IPS-20b (cell line): Measurements from ENCODE around the gene WBP1.
"Not testable (repeated sequence)": the region's sequence is repeated elsewhere in the genome, so short reads cannot be mapped to it uniquely, and the experiment has no call there.

Experiments used
- H3K27ac ChIP-seq: one replicate; pipeline ENCODE4 v1.5.1; 2013; ENCODE audit warnings: low read length
- H3K27me3 ChIP-seq: 2 replicates; pipeline ENCODE4 v1.6.1; 2013; ENCODE audit warnings: mild to moderate bottlenecking, low read length, inconsistent platforms; ENCODE audit not compliant: insufficient read depth
- H3K36me3 ChIP-seq: 2 replicates; pipeline ENCODE4 v1.6.1; 2013; ENCODE audit warnings: low read depth, mild to moderate bottlenecking, inconsistent platforms, low read length, moderate library complexity; ENCODE audit not compliant: insufficient read depth
- H3K4me1 ChIP-seq: 2 replicates; pipeline ENCODE4 v1.6.1; 2013; ENCODE audit warnings: mild to moderate bottlenecking, control low read depth, inconsistent platforms, low read length, moderate library complexity; ENCODE audit not compliant: insufficient read depth
- H3K4me3 ChIP-seq: 2 replicates; pipeline ENCODE4 v1.5.1; 2013; ENCODE audit warnings: mild to moderate bottlenecking, low read length, inconsistent platforms
- H3K9ac ChIP-seq: 2 replicates; pipeline ENCODE4 v1.6.1; 2013; ENCODE audit warnings: low read depth, mild to moderate bottlenecking, inconsistent platforms, low read length, moderate library complexity
- H3K9me3 ChIP-seq: 2 replicates; pipeline ENCODE4 v1.6.1; 2013; ENCODE audit warnings: mild to moderate bottlenecking, low read depth, low read length, inconsistent platforms; ENCODE audit not compliant: insufficient read depth

WBP1 gene

DNA sequence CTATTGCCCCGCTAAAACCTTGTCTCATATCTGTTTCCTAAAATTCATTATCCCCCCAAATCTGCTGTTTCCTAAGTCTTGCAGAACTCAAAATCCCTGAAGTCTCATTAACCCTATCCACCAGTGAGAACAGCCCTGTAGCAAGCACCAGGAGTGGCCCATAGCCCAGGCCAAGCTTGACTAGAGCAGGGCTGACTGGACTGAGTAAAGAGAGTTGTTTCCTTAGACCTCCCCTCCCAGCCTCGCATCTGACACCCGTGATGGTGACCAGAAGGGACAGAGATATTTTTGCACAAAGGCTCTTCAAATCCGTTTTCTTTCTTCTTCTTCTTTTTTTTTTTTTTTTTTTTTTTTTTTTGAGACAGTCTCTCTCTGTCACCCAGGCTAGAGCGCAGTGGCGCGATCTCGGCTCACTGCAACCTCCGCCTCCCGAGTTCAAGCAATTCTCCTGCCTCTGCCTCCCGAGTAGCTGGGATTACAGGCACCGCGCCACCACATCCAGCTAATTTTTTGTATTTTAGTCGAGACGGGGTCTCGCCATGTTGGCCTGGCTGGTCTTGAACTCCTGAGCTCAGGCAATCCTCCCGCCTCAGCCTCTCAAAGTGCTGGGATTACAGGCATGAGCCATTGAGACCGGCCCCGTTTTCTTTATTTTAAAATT, 37.7 kb upstream of the WBP1 start:
- H3K4me1 ChIP-seq = not testable (repeated sequence)

DNA sequence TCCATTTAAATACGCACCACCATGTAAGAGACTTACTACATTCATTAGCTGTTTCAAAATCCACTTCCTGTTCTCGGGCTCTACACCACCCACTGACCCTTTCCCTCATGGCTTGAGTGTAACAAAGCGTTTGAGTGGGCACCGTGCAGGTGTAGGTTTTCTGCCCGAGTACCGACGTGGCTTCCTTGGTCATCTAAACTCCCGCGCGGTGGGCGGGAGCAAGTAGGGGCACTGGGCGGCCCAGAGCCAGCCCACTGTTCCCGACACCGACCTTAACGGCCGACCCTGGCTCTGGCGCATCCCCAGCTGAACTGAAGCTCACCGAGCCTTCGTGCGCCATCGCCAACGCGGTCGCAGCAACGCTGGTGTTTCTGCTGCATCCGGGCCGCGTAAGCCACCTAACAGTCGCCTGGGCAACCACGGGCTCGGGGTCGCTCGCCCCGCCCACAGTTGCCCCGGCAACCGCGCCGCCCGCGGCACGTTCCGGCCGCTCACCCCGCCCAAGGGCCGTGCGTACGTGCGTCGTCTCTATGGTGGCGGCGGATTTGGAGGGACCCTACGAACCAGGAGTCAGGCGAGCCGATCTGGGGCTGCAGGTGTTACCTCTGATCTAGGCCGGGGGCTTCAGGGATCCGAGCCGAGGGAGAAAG, 36.9 kb upstream of the WBP1 start, which contains the start of the genes C2orf81 and WDR54:
Gene C2orf81, minus strand, starts transcription at position 399 of the 650 bp plus-strand sequence. Its CDS starts 59 bp downstream, at position 340.
Gene WDR54, plus strand, starts transcription at position 510 of the 650 bp plus-strand sequence. CDS start 424 bp downstream, outside the sequence.
- H3K36me3 ChIP-seq = peaks cover 17% of the 10 kb centered on the region
- H3K27me3 ChIP-seq = peaks cover 31% of the 10 kb centered on the region
- peak within 1 kb of the TSS; percentile 19 for H3K27ac ChIP-seq
- H3K9me3 ChIP-seq = no peaks in the 10 kb centered on the region
- H3K4me3 ChIP-seq = peak within 1 kb of the TSS; percentile 92
- peak within 1 kb of the TSS; percentile 89; the same call in 1 of the 2 replicates for H3K9ac ChIP-seq
- H3K4me1 ChIP-seq = no peaks in the 10 kb centered on the region

More for the DNA sequence above, 37.7 kb upstream of the WBP1 start:
- H3K9me3 ChIP-seq, H3K27ac ChIP-seq, H3K36me3 ChIP-seq: not testable (repeated sequence)
- peak overlapping the region; percentile 92; the same call in 1 of the 2 replicates for H3K4me3 ChIP-seq
- peaks cover 31% of the 10 kb centered on the region for H3K27me3 ChIP-seq
- H3K9ac ChIP-seq = peak overlapping the region; percentile 89; the same call in 1 of the 2 replicates

DNA sequence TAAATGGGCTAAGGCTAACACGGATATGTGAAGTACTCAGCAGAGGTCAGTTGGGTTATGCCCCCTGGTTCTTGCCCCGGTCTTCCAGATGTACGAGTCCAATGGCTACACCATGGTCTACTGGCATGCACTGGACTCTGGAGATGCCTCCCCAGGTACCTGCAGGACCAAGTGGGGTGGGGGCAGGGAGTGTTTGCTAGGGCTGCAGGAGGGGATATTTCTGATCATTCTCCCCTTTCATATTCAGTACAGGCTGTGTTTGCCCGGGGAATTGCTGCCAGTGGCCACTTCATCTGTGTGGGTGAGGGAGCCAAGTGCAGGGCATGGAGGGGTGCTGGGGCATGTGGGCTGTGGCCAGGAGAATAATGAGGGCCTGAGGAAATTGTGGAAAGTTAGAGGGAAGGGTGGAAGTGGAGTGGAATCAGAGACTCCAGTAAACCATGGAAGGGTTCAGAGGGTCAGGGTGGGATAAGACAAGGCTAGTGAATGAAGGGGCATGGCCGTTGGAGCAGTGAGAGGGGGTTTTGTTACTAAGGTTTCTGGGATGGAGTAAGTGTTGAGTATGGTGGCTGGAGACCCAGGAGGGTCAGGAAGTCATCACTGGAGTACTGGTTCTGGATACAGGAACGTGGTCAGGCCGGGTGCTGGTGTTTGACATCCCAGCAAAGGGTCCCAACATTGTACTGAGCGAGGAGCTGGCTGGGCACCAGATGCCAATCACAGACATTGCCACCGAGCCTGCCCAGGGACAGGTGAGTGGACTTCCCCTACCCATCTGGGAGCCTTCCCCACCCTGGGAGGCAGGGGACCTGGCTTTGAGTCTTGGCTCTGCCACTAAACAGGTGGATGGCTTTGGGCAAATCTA, 34.8 kb upstream of the WBP1 start:
- no peak overlapping the region for H3K4me3 ChIP-seq
- H3K36me3 ChIP-seq = peaks cover 38% of the 10 kb centered on the region
- no peak overlapping the region for H3K27ac ChIP-seq
- no peaks in the 10 kb centered on the region for H3K9me3 ChIP-seq
- H3K9ac ChIP-seq = no peak overlapping the region
- no peaks in the 10 kb centered on the region for H3K4me1 ChIP-seq
- peaks cover 31% of the 10 kb centered on the region for H3K27me3 ChIP-seq

DNA sequence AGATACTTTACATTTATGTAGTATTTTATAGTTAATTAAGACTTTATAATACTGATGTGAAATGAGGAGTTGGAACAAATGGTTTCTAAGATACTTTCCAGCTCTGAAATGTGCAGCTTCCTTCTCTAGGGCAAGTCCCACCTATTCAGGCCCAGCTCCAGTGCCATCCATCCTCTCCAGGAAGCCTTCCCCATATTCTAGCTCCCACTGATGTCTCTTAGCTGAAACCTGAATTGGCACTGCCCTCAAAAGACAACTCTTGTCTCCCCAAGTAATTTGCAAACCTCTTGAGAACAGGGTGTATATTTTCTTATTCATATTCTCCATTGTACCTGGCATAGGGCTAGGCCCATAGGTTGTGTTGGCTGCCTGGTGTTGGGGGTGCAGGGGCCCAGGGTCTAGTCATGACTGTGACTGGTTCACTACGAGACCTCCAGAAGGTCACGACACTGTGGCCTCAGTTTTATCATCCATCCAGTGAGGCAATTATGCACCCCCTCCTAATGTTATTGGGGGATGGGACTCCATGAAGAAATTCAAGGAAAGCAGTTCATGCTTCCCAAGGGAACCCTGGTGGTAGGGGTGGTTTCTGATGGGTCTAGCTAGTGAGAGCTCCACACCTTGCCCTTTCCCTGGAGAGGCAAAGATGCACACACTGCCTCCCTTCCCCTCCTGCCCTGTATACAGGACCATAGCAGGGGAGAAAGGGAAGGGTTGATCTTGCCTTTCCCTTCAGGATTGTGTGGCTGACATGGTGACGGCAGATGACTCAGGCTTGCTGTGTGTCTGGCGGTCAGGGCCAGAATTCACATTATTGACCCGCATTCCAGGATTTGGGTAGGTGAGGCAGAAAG, 33.9 kb upstream of the WBP1 start:
- Histone ChIP-seq H3K27ac (no peak overlapping the region), H3K9me3 (no peaks in the 10 kb centered on the region), H3K4me3 (no peak overlapping the region), H3K4me1 (no peaks in the 10 kb centered on the region), H3K9ac (no peak overlapping the region), H3K36me3 (peaks cover 47% of the 10 kb centered on the region), H3K27me3 (peaks cover 31% of the 10 kb centered on the region)

DNA sequence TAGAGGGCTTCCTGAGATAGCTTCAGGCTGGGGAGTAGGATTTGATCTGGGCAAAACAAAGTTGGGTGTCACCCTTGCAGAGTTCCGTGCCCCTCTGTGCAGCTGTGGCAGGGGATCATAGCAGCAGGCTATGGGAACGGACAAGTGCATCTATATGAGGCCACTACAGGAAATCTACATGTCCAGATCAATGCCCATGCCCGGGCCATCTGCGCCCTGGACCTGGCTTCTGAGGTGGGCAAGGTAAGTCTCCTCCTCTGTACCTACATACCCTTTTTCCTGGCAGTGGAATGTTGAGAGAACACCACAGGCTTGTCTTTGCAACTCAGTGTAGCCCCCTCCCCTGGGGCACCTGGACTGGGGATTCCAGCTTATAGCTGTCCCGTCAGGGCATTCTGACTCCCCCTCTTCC, 33.2 kb upstream of the WBP1 start:
- no peaks in the 10 kb centered on the region for H3K9me3 ChIP-seq
- H3K4me1 ChIP-seq = no peaks in the 10 kb centered on the region
- peaks cover 28% of the 10 kb centered on the region for H3K27me3 ChIP-seq
- H3K36me3 ChIP-seq = peaks cover 54% of the 10 kb centered on the region
- no peak overlapping the region for H3K27ac ChIP-seq
- no peak overlapping the region for H3K9ac ChIP-seq
- H3K4me3 ChIP-seq = no peak overlapping the region

DNA sequence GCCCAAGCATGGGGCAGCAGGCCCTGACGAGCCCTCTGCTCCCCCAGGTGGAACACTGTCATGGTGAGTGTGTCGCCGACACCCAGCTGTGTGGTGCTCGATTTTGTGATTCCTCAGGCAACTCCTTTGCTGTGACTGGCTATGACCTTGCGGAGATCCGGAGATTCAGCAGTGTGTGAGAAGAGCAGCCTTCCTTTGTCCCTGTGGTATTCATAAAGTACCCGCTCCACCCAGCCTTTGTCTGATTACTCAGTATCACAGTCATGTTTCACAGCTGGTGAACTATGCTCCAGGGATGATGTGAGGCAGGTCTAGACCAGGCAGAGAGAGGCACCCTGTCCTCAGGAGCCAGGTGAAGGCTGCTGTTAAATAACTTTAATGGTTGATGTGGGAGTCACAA, 32.7 kb upstream of the WBP1 start:
- H3K36me3 ChIP-seq = peaks cover 58% of the 10 kb centered on the region

DNA sequence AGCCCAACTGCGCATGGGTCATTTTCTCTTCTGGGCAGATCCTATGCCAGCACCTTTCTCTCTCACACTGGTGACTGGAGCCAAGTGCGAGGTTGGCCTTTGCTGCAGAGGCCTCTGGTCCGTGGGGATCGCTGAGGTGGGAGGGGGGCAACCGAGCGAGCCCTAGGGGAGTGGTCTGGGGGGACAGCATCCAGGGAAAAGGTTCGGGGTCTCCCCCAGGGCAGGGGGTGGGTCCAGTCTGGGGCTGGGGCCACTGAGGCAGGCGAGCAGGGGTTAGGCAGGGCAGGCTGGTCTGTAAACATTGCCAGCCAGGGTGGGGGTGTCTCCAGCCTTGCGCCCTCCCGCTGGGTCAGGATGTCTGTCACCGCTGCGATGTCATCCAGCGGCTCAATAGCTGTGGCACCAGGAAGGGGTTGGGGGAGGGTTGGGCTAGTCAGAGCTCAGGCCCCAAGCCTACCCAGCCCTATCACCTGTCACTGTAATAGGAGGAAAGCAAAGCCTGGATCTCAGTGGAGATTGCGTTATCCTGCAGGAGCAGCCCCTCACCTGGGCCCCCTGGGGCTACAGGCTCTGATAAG, 32.0 kb upstream of the WBP1 start:
- H3K27ac ChIP-seq = no peak overlapping the region
- no peak overlapping the region for H3K4me3 ChIP-seq
- H3K27me3 ChIP-seq = peaks cover 17% of the 10 kb centered on the region
- no peaks in the 10 kb centered on the region for H3K9me3 ChIP-seq
- H3K4me1 ChIP-seq = no peaks in the 10 kb centered on the region
- H3K9ac ChIP-seq = no peak overlapping the region
- H3K36me3 ChIP-seq = peaks cover 66% of the 10 kb centered on the region

More for the DNA sequence above, 32.7 kb upstream of the WBP1 start:
- Histone ChIP-seq H3K4me1 (no peaks in the 10 kb centered on the region), H3K9me3 (no peaks in the 10 kb centered on the region), H3K4me3 (no peak overlapping the region), H3K9ac (no peak overlapping the region), H3K27ac (no peak overlapping the region), H3K27me3 (peaks cover 23% of the 10 kb centered on the region)

DNA sequence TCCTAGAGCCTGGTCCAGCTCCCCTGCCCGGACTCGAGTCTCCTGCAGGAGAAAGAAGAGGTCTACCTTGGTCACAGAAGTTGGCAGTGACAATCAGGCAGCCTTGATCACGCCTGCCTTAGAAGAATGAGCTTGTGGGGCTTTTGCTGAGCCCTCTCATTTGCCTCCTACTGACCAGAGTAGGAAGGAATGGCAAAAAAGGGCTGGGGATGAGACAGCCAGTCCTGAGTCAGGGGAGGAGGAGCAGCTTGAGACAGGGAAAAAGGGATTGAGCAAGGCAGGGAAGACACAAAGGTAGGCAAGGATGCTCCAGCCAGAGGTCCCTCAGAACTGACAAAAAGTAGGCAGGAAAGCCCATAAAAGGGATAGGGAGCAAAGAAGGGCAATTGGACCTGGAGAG, 30.7 kb upstream of the WBP1 start:
- H3K9ac ChIP-seq = no peak overlapping the region
- H3K27me3 ChIP-seq = peaks cover 13% of the 10 kb centered on the region
- H3K4me1 ChIP-seq = no peaks in the 10 kb centered on the region
- no peak overlapping the region for H3K4me3 ChIP-seq
- no peak overlapping the region for H3K27ac ChIP-seq
- H3K36me3 ChIP-seq = peaks cover 78% of the 10 kb centered on the region
- H3K9me3 ChIP-seq = no peaks in the 10 kb centered on the region

DNA sequence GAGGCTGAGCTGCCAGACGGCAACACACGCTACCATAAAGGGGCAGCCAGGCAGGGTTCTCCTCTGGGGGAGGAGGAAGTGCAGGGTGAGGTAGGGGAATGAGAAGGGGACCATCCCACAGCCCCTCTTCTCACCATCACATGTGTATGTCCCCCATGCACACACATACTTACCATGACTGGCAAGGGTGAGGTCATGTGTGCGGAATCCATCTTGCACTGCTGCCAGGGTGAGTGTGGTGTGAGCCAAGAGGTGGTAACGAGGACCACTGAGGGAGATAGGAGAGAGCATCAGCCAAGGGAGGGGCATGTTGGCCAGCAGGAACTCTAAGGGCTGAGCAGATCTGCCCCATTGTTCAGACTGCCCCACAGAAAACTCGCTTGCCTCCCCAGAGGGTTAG, 29.6 kb upstream of the WBP1 start:
- Histone ChIP-seq H3K4me1 (no peaks in the 10 kb centered on the region), H3K36me3 (peaks cover 80% of the 10 kb centered on the region)

DNA sequence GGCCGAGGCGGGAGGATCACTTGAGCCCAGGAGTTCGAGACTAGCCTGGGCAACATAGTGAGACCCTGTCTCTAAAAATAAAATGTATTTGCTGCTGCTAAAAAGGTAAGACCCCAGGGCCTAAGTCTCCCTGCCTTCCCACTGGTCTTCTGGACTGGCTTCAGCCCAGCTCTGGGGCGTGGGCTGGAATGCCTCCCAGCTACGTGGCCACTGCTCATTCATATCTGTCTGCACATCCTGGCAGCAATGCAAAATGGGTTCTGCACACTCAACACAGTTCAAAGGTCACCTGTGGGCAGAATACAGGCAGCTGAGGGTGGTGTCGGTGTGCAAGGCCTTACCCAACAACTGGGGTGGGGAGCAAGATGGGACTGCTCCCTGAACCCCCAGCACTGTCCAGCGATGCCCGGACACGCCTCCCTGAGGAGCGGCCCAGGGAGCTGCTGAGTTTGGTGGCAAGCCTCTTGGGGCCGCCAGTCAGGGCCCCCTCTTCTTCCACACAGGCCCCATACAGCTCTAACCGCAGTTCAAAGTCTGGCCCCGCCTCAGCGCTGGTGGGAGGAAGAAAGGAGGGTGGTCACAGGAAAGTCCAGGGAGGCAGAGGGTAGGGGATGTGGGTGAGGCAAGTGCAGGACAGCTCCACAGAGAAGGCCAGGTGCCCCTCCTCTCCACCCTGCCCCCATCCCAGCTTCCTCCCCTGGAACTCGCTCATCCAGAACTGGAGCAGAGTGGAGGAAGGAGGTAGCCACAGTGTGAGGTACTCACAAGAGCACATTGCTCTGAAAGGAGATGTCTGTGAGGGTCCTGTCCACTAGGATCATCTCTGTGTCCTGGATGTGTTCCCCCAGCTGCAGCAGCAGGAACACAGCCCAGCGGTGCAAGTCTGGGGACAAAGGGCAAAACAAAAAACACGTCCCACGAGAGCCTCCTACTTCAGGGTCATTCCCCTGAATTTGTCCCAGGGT, 28.5 kb upstream of the WBP1 start:
- no peak overlapping the region for H3K27ac ChIP-seq
- H3K9ac ChIP-seq = no peak overlapping the region

More for the DNA sequence above, 29.6 kb upstream of the WBP1 start:
- Histone ChIP-seq H3K27ac (no peak overlapping the region), H3K9ac (no peak overlapping the region), H3K4me3 (no peak overlapping the region), H3K9me3 (no peaks in the 10 kb centered on the region), H3K27me3 (peaks cover 2% of the 10 kb centered on the region; the same call in 1 of the 2 replicates)

More for the DNA sequence above, 28.5 kb upstream of the WBP1 start:
- Histone ChIP-seq H3K36me3 (peaks cover 79% of the 10 kb centered on the region), H3K9me3 (no peaks in the 10 kb centered on the region), H3K4me1 (no peaks in the 10 kb centered on the region), H3K27me3 (no peaks in the 10 kb centered on the region), H3K4me3 (no peak overlapping the region)
